HEK293T (cell line): ENCODE data around the gene ENAH.

Experiments used
- ARNT ChIP-seq: fragments of 450-650 bp; IDR thresholded peaks from 2 replicates; pipeline ENCODE4 v1.6.1; 2017; ENCODE audit warnings: mild to moderate bottlenecking
- L3MBTL2 ChIP-seq: fragments of 450-650 bp; conservative IDR thresholded peaks from 2 replicates; pipeline ENCODE4 v1.6.1; 2016; ENCODE audit warnings: mild to moderate bottlenecking
- PKNOX1 ChIP-seq: fragments of 450-650 bp; IDR thresholded peaks from 2 replicates; pipeline ENCODE4 v1.6.1; 2016
- SP1 ChIP-seq: fragments of 450-650 bp; IDR thresholded peaks from 2 replicates; pipeline ENCODE4 v1.6.1; 2017

GRCh38 chr1:225666495-225666894 lies 13.6 kb upstream of the ENAH start:
- TF ChIP-seq L3MBTL2 (no peak), ARNT (no peak), SP1 (no peak), PKNOX1 (no peak)
